GM12874 (cell line): ENCODE data around the gene PRKAA1.

Experiments used
- TF ChIP-seq, protein P1 (sequence below): IDR thresholded peaks from 2 replicates; pipeline ENCODE4 v1.5.1; 2011; ENCODE audit warnings: low read depth, mild to moderate bottlenecking, control low read depth, low read length, moderate library complexity; ENCODE audit not compliant: insufficient read depth

Gene PRKAA1

DNA sequence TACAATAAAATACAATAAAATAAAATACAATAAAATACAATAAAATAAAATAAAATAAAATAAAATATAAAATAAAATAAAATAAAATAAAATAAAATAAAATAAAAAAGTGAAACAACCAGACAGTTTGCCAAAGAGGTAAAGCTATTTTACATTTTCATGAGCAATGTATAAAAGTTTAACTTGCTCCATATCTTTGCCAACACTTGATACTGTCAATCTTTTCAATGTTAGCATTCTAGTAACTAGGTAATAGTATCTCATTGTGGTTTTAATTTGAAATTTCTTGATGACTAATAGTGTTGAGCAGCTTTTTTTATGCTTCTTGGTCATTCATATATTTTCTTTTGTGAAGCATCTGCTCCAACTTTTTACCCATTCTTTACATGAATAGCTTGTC lies 59.7 kb downstream of the PRKAA1 start:
- TF ChIP-seq, protein P1, sequence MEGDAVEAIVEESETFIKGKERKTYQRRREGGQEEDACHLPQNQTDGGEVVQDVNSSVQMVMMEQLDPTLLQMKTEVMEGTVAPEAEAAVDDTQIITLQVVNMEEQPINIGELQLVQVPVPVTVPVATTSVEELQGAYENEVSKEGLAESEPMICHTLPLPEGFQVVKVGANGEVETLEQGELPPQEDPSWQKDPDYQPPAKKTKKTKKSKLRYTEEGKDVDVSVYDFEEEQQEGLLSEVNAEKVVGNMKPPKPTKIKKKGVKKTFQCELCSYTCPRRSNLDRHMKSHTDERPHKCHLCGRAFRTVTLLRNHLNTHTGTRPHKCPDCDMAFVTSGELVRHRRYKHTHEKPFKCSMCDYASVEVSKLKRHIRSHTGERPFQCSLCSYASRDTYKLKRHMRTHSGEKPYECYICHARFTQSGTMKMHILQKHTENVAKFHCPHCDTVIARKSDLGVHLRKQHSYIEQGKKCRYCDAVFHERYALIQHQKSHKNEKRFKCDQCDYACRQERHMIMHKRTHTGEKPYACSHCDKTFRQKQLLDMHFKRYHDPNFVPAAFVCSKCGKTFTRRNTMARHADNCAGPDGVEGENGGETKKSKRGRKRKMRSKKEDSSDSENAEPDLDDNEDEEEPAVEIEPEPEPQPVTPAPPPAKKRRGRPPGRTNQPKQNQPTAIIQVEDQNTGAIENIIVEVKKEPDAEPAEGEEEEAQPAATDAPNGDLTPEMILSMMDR: no peak

DNA sequence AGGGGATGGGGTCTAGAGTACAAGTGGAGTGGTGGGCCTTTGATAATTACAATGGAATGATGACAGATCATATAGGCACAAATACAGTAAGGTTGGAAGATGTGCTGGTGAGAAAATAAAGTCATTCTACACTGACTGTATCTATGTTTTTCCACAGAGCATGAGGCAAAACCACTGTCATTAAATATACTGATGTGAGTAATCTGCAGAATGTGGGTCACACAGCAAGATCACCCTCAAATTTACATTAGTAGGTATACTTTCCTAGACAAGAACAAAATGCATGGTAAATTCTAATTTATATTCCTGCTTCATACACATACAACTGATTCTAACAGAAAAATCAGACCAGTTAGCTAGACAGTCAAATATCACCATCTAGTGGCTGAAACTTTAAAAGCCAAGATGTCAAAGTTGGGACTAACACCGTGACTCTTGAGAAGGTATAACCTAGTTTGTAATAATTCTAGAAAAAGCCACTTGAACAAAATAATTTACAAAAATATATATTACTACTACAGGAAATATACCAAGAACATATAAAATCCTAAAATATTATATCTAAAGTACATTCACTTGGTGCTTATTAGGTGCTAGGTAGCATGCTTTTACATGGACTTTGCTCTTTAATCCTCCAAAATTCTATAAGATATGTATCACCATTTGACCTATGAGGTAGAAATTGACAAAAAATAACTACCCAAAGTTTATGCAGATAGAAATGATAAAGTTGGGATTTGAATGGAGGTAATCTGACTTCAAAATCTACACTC lies 61.9 kb downstream of the PRKAA1 start:
- TF ChIP-seq, protein P1: peak; percentile 50; the same call in 1 of the 2 replicates

DNA sequence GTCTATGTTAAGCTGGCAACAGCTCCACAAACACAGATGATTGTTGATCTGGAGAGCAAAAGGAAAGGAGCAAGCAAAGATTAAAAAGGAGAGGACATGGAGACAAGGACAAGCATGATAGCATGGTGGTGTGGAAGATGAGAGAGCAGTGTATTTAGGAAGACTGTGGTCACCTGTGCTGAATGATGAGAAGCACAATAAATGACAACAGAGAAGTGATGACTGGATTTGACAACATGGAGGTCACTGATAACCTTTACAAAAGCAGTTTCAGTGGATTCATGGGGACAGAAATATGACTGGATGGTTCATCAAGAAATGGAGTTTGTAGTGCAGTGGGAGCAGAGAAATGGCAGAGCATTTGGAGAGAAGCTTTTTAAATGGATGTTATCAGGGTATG lies 62.6 kb downstream of the PRKAA1 start:
- TF ChIP-seq, protein P1: no peak

DNA sequence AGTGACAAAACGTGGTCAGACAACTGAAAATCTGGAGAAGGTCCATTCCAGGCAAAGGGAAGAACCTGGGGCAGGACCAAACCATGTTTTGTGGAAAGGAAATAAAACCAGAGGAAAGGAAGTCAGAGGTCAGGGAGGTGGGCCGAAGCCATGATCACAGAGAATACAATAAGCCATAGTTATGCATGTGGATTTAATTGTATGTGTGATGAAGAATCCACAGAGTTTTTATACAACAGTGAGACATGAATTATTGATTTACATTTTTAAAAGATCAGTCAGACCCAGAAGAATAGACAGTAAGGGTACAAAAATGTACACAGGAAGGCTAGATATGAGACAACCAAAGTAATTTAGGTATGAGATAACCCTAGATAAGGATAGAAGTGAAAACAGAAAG lies 63.2 kb downstream of the PRKAA1 start:
- TF ChIP-seq, protein P1: no peak

DNA sequence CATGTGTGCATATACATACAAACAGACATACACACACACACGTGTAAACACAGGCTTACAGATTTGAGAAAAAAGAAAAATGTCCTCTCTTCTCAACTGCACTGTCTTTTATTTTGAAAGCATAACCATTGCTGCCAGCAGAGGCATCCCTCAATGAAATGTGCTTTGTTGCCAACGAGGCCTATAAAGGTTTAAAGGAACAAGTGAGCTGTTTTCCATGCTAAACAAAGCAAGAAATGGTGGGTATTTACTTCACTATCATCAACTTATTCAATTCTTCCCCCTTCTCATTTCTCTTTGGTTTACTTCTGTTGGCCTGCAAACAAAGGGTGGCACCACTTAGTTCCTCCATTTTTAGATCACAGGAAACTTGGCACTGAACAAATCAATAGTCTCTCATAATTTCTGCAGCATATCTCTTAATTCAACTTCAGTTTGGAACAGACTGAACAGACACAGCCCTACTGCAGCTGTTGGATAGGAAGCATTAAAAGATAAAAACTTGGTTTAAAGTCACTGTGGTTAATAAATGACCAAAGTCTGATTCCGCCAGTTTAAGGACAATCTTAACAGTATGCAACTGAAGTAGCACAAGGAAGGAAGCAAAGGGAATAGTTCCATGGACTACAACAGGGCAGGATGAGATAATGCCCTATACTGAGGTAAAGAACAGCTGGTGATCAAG lies 64.2 kb downstream of the PRKAA1 start:
- TF ChIP-seq, protein P1: no peak

DNA sequence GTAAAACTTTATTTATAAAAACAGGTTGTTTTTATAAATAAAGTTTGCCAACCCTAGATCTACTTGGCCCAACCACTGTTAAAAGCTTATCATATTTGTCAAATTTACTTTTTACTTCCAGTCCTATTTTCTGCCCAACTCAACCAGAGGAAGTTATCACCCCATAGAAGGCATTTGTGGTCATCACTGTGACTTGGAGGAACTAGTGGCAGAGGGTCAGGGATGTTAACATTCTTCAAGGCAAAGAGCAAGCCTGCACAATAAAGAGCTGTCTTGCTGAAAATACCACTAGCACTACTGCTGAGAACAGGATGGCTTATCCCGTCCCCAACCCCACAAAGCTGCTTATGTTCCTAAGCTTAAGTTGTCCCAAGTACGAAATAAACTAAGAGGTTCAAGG lies 64.7 kb downstream of the PRKAA1 start:
- TF ChIP-seq, protein P1: no peak

DNA sequence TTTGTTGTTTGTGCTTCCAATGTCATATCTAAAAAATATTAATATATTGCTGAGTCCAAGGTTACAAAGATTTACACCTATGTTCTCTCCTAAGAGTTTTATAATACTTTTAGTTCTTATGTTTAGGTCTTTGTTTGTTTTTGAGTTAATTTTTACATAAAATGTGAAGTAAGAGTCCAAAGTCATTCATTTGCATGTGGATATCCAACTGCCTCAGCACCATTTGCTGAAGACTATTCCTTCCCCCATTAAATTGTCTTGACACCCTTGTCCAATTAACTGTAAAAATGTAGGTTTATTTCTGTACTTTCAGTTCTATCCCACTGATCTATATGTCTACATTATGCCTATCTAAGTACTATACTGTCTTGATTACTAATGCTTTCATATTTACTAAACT lies 78.1 kb downstream of the PRKAA1 start:
- TF ChIP-seq, protein P1: no peak
